Stimulated activated CD8-positive, alpha-beta memory T cell treated with anti-CD3 and anti-CD28 coated beads, Interleukin-12 subunit alpha, Interleukin-12 subunit beta, amount 100 ng/mL, for 4 hours (primary cell): ENCODE measurements around the gene SPRED2.

Experiments used
- DNase-seq: peaks from one replicate; pipeline ENCODE4 v3.0.0-alpha.2; 2020; ENCODE audit warnings: low read depth

SPRED2 gene

DNA sequence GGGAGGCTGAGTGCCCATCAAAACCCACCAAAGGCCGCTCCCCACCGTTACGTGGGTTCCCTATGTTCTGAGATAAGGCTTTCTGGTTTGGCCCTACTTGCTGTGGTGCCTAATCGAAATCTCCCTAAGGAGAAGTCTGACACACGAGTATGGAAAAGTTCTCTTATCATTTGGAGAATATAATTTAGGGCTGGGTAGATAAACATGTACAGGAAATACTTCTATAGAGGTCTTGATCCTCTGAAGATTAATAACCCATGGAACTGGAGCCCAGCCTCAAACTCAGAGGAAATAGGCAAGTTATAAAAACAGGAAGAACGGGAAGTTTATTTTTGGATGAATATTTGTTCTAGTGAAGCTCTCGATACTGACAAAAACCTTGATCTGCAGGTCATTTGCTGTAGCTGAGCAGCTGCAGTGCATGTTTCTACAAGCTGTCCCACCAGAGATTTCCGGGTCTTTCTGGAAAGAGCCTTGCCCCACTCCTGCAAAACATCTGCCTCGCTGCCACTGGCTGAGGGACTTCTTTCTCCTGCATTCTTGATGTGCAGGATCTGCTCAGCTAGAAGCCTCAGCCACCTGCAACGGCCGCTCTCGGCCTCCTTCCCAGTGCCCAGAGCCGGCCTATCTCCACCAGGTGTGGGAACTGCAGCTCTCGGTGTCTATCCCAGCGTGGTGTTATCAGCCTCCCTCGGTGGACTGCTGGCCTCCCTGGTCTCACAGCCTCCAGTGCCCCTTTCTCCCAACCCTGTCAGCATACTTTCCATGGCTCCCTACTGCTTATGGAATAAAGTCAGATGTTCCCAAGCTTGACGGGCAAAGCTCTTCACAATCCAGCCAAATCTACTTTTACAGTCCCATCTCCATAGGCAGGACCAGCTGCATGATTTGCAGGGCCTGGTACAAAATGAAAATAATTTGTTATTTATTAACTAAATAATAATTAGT lies 48.6 kb downstream of the SPRED2 start:
- DNase-seq = no peak

- DNase-seq = peak; percentile 75
Observed at GRCh38 chr2:65382776-65383357, 49.5 kb downstream of the SPRED2 start.

- no peak for DNase-seq
Observed at GRCh38 chr2:65382323-65382722, 50.1 kb downstream of the SPRED2 start.

- no peak for DNase-seq
Observed at GRCh38 chr2:65381607-65382051, 50.8 kb downstream of the SPRED2 start.

- no peak for DNase-seq
Observed at GRCh38 chr2:65380255-65380654, 52.1 kb downstream of the SPRED2 start.

GRCh38 chr2:65379721-65380171 lies 52.7 kb downstream of the SPRED2 start:
- no peak for DNase-seq

- no peak for DNase-seq
Observed at GRCh38 chr2:65379223-65379622, 53.2 kb downstream of the SPRED2 start.

GRCh38 chr2:65378290-65378689 lies 54.1 kb downstream of the SPRED2 start:
- DNase-seq = no peak

GRCh38 chr2:65377556-65378192 lies 54.7 kb downstream of the SPRED2 start:
- DNase-seq = no peak

DNA sequence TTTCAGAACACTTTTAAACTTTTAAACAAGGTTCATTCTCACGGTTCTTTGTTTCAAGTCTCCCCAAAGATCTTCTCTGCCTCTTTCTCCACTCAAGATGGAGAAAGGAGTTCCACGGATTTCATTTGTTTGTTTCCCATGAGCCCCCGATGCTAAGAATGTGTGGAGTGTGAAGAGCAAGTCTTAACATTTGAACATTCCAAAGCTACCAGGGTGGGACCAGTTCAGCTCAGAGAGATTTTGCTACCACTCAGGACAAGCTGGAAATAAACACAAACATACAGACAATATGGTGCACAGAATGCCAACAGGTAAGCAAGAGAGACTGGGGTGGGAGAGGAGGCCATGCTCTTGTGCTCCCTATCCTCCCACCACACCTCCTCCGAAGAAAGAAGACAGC lies 56.7 kb downstream of the SPRED2 start:
- DNase-seq = no peak

DNA sequence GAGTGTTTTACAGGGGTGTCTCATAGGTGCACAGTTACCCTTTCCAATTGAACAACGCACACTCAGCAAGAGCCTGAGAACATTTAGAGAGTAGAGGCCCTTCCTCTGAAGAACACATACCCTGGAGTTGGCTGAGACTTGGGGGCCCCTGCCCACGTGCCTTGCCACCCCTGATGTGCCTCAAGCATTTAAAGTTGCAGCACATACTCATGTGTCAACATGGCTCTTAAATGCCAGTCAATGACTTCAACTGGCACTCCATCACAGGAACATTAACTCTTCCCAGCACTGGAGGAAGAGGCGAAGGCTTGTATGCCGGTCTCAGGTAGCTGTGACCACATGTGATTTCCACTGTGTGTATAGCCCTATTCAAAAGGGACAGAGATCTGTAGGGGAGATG lies 57.4 kb downstream of the SPRED2 start:
- no peak for DNase-seq

DNA sequence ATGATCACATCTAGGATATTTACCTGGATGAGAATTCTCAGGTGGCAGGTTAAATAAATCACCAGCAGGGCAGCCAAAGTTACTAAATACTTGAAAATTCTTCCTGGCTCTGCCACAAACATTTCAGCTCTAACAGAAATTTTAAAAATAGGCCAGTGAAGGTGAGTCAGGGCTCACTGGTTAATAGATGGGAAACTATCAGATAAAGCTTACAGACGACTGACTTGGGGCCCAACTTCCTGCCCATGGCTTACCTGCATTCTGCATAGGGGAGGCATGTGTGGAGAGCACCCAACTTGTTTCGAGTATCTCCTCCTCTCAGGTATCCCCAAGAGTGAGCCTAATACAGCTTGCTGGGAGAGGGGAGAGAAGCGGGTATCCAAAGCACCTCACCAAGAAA lies 57.8 kb downstream of the SPRED2 start:
- DNase-seq = no peak

DNA sequence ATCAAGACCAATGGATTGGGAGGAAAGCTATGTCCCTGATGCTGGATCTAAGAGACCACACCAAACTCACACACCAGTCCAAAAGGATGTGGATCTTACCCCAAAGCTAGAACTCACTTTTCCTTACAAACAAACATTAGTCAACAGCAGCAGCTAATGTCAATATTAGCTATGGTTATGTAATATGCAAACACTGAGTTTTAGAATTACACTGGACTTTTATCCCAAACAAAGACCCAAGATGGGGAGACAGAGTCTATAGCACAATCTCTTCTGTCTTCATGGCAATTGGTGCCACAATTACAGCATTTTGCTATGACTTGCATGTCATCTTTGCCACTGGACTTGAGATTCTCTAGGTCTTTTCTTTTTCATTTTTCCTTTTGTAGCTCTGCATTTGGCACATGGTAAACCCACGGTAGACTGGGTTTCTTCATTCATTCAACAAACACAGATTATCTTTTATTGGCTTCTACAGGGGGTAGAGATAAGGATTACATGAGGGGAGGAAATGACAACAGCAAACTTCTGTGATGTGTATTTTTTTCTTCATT lies 59.0 kb downstream of the SPRED2 start:
- no peak for DNase-seq

- DNase-seq = no peak
Observed at GRCh38 chr2:65372619-65373018, 59.8 kb downstream of the SPRED2 start.

DNA sequence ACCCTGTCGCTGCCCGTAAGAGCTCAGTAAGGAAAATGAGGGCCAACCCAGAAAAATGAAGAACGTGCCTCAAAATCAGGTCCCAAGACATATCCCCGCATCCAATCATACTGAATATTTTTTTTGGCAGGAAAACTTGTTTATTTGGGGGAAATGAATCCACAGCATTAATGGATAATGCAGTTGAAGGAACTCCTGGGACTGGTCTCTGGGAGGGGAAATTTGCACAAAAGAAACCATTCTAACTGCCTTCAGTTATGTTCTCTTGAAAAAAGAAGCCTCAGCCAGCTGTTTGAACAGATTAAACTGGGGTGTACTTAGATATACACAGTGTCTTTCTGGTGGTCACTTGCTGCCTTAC lies 61.3 kb downstream of the SPRED2 start:
- DNase-seq = no peak

DNA sequence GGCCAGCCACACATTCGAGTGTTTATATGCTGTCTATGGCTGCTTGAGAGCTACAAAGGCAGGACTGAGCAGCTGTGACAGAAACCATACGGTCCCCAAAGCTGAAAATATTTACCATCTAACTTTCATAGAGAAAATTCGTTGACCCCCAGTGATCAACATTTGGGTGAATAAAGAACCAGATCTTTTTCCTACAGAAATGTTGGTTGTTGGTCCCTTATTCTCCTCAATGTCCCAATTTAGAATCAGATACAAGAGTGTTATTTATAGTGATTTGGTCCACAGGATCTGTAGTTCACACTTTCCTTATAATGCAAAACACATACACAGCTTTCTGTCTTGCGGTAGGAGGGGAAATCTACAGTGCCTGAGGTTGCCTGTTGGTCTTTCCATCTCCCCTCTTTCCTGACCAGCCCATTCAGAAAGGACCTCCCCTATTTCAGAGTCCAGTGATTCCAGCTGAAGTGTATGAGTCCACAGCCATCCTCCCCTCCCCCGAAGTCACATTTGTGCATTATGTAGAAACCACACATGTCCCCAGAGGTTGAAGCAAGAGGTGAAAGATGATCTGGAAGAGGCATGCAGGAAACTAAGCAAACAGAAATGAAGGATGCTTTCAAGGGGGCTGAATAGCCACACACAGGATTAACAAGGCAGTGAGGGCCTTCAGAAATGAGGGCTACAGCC lies 61.9 kb downstream of the SPRED2 start:
- DNase-seq = no peak

GRCh38 chr2:65369980-65370379 lies 62.4 kb downstream of the SPRED2 start:
- DNase-seq = no peak

- no peak for DNase-seq
Observed at GRCh38 chr2:65369574-65369973, 62.8 kb downstream of the SPRED2 start.

- DNase-seq = no peak
Observed at GRCh38 chr2:65368468-65368867, 63.9 kb downstream of the SPRED2 start.

GRCh38 chr2:65367524-65367923 lies 64.9 kb downstream of the SPRED2 start:
- DNase-seq = no peak

DNA sequence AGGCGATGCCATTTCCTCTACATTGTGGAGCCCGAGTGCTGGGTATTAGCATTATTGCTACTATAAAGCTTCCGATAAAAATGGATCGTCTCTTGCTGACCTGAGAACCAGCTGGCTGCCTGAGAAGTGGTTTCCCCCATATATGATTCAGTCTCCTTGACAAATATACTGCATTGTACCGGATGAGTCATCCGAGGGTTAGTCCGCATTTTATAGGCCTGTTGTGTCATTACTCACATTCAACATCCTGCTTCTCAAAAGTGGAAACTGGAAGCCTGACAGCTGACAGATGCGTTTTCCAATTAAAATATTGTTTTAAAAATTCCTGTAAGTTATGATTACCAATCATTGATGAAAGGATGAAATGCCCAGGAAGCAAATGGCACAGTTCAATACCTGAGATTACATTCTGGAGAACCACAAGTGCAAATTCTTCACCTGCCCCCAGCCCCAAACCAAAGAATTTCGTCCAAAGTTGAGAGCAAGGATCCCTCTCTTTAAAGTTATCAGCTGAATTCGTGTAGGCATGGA lies 65.7 kb downstream of the SPRED2 start:
- DNase-seq = no peak
